SK-N-SH (cell line): ENCODE measurements around the gene SRA1.

ENCODE experiments used
- CTCF ChIP-seq: fragments of 200-600 bp; sonication (generic); IDR thresholded peaks from 2 replicates; pipeline ENCODE4 v1.6.1; 2017; ENCODE audit warnings: antibody characterized with exemption, mild to moderate bottlenecking, moderate library complexity
- EP300 ChIP-seq, 2 experiments: IDR thresholded peaks; 2 replicates each; pipeline versions ENCODE4 v1.4.0 to v1.6.1; 2012; ENCODE audit warnings: borderline replicate concordance in 1 of 2, low read depth in 1 of 2, low read length in 1 of 2
- EZH2phosphoT487 ChIP-seq: fragments of 200-600 bp; sonication (generic); IDR thresholded peaks from 2 replicates; pipeline ENCODE4 v1.6.1; 2017; ENCODE audit warnings: low read depth, mixed run types, mild to moderate bottlenecking, antibody characterized with exemption, moderate library complexity, borderline replicate concordance
- FOXJ3 ChIP-seq: sonication (generic); formaldehyde crosslinking; IDR thresholded peaks from 2 replicates; pipeline ENCODE4 v1.5.1; 2020; ENCODE audit warnings: mild to moderate bottlenecking, missing genetic modification reagents
- GATA2 ChIP-seq: sonication (generic); formaldehyde crosslinking; IDR thresholded peaks from 2 replicates; pipeline ENCODE4 v1.5.0; 2020; ENCODE audit warnings: mild to moderate bottlenecking, missing genetic modification reagents
- IRF3 ChIP-seq: fragments of 150-350 bp; IDR thresholded peaks from 2 replicates; pipeline ENCODE4 v1.6.1; 2016; ENCODE audit warnings: mild to moderate bottlenecking, low read depth, low read length
- POLR2AphosphoS5 ChIP-seq: IDR thresholded peaks from 2 replicates; pipeline ENCODE4 v1.6.1; 2012; ENCODE audit warnings: low read depth, low read length
- RAD21 ChIP-seq: IDR thresholded peaks from 2 replicates; pipeline ENCODE4 v1.6.1; 2012; ENCODE audit warnings: mild to moderate bottlenecking, low read length
- TAF1 ChIP-seq: IDR thresholded peaks from 2 replicates; pipeline ENCODE4 v1.6.1; 2012; ENCODE audit warnings: low read depth, mild to moderate bottlenecking, low read length, moderate library complexity, borderline replicate concordance
- TCF12 ChIP-seq: IDR thresholded peaks from 2 replicates; pipeline ENCODE4 v1.4.0; 2012
- TEAD4 ChIP-seq: IDR thresholded peaks from 2 replicates; pipeline ENCODE4 v1.4.0; 2012; ENCODE audit warnings: mild to moderate bottlenecking, borderline replicate concordance; ENCODE audit not compliant: insufficient read depth
- USF2 ChIP-seq: fragments of 150-350 bp; IDR thresholded peaks from 2 replicates; pipeline ENCODE4 v1.6.1; 2017; ENCODE audit warnings: antibody characterized with exemption, low read length, low read depth, borderline replicate concordance
- YY1 ChIP-seq: IDR thresholded peaks from 2 replicates; pipeline ENCODE4 v1.4.0; 2012; ENCODE audit warnings: low read depth, mild to moderate bottlenecking
- TF ChIP-seq, protein P1 (sequence below): IDR thresholded peaks from 2 replicates; pipeline ENCODE4 v1.4.0; 2012; ENCODE audit warnings: low read depth, borderline replicate concordance

GRCh38 chr5:140600096-140600495 lies 42.8 kb upstream of the SRA1 start:
- TF ChIP-seq CTCF = no peak
- no peak for TF ChIP-seq POLR2AphosphoS5
- no peak for TF ChIP-seq RAD21
- no peak for TF ChIP-seq TEAD4
- no peak for TF ChIP-seq EP300 (IDR thresholded peaks at IDR 0.05; ENCODE audit: borderline replicate concordance in 1 of 2, low read depth in 1 of 2, low read length in 1 of 2)
- TF ChIP-seq, protein P1, sequence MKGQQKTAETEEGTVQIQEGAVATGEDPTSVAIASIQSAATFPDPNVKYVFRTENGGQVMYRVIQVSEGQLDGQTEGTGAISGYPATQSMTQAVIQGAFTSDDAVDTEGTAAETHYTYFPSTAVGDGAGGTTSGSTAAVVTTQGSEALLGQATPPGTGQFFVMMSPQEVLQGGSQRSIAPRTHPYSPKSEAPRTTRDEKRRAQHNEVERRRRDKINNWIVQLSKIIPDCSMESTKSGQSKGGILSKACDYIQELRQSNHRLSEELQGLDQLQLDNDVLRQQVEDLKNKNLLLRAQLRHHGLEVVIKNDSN = no peak
- TF ChIP-seq IRF3 = no peak
- TF ChIP-seq GATA2 (CRISPR knock-in tag) = no peak
- no peak for TF ChIP-seq EZH2phosphoT487
- TF ChIP-seq YY1 = no peak
- TF ChIP-seq USF2 = no peak
- no peak for TF ChIP-seq FOXJ3 (CRISPR knock-in tag)
- no peak for TF ChIP-seq TCF12
- no peak for TF ChIP-seq TAF1
